Mucosa of descending colon (tissue), 3 donors: ENCODE measurements around the gene RIMKLA. TPM values are rescaled to one million over a fixed set of nuclear protein-coding genes. Genes with fewer than 3 reads are reported as not detected.

Source experiments
- ATAC-seq: fragments of 200-7000 bp; cut with Tn5 transposase; one replicate; pipeline ENCODE4 v1.9.1; 2020; ENCODE audit warnings: mild to moderate bottlenecking, moderate library complexity
- DNase-seq, 3 donors: peaks; one replicate each; pipeline ENCODE4 v3.0.0-alpha.2; 2020
- H3K36me3 ChIP-seq: fragments of 200-600 bp; one replicate; pipeline ENCODE4 v1.8.0; 2021; ENCODE audit warnings: low read depth, mild to moderate bottlenecking
- H3K4me1 ChIP-seq: fragments of 200-600 bp; one replicate; pipeline ENCODE4 v1.8.0; 2021; ENCODE audit warnings: low read depth, mild to moderate bottlenecking
- H3K4me3 ChIP-seq: fragments of 200-600 bp; one replicate; pipeline ENCODE4 v1.8.0; 2021; ENCODE audit warnings: mild to moderate bottlenecking
- H3K9me3 ChIP-seq: fragments of 200-600 bp; one replicate; pipeline ENCODE4 v1.8.0; 2021; ENCODE audit warnings: mild to moderate bottlenecking
- CTCF ChIP-seq: fragments of 200-600 bp; IDR thresholded peaks from one replicate; pipeline ENCODE4 v1.8.0; 2022; ENCODE audit warnings: antibody characterized with exemption, mild to moderate bottlenecking
- intact Hi-C, 2 donors: fragments of 100-400 bp; cut with DNase I in 1 of 2; cut with micrococcal nuclease in 1 of 2; formaldehyde crosslinking; loops; one replicate each; pipeline versions ENCODE4 v1.11.0 to v1.11.1; 2022; cut with DNase I, micrococcal nuclease
- total RNA-seq, 3 donors: library from RNA; stranded (reverse); fragmentation: NEBNext Ultra II Directional in 2 of 3; extraction: Animal tissue kit (Norgen Biotek cat#: 25700) in 2 of 3; gene quantifications; one replicate each; pipeline versions ENCODE4 v1.2.1 to v1.2.4, GENCODE V29; 2021 to 2023
- donor health status: DM: no; HTN: no; CAD: no; lungs with moderate emphysema.
- donor health status: DM: no; HTN: no; CAD: no.
- donor health status: DM: no; HTN: yes; CAD: no.

The RIMKLA gene
- total RNA-seq, 3 donors from 2014 or later: 13.3 to 18.9 (median 14.5) TPM

GRCh38 chr1:42422737-42423136 is 42.1 kb downstream of the RIMKLA start:
- no peak for ATAC-seq
- H3K4me1 ChIP-seq: peaks cover 3% of the 10 kb centered on the region
- no peak overlapping the region for H3K4me3 ChIP-seq
- DNase-seq: no peak
- intact Hi-C loops: no loop called here
- H3K36me3 ChIP-seq: no peaks in the 10 kb centered on the region
- TF ChIP-seq CTCF: no peak
- H3K9me3 ChIP-seq: no peaks in the 10 kb centered on the region

GRCh38 chr1:42423681-42424080 is 43.1 kb downstream of the RIMKLA start:
- Histone ChIP-seq H3K4me3 (no peak overlapping the region), H3K4me1 (peaks cover 3% of the 10 kb centered on the region), H3K9me3 (no peaks in the 10 kb centered on the region), H3K36me3 (no peaks in the 10 kb centered on the region)
- no peak for TF ChIP-seq CTCF
- ATAC-seq: no peak
- DNase-seq: no peak
- intact Hi-C loops: no loop called here

- H3K4me3 ChIP-seq: no peak overlapping the region
- intact Hi-C loops: no loop called here
- H3K4me1 ChIP-seq: peaks cover 3% of the 10 kb centered on the region
- H3K36me3 ChIP-seq: no peaks in the 10 kb centered on the region
- no peak for TF ChIP-seq CTCF
- ATAC-seq: no peak
- H3K9me3 ChIP-seq: no peaks in the 10 kb centered on the region
- no peak for DNase-seq
Observed at GRCh38 chr1:42424201-42424600, 43.6 kb downstream of the RIMKLA start.

- Histone ChIP-seq H3K9me3 (no peaks in the 10 kb centered on the region), H3K4me1 (peaks cover 6% of the 10 kb centered on the region), H3K4me3 (no peak overlapping the region), H3K36me3 (no peaks in the 10 kb centered on the region)
- no peak for TF ChIP-seq CTCF
- intact Hi-C loops: no loop called here
- no peak for DNase-seq
- ATAC-seq: no peak
Observed at GRCh38 chr1:42427240-42427639, 46.6 kb downstream of the RIMKLA start.

- Histone ChIP-seq H3K4me3 (no peak overlapping the region), H3K9me3 (no peaks in the 10 kb centered on the region), H3K36me3 (no peaks in the 10 kb centered on the region), H3K4me1 (peaks cover 6% of the 10 kb centered on the region)
- intact Hi-C loops: no loop called here
- ATAC-seq (peak; percentile 6), DNase-seq (no peak)
- TF ChIP-seq CTCF: no peak
Observed at GRCh38 chr1:42429603-42430002, 49.0 kb downstream of the RIMKLA start.
